ENCODE results near the gene SKAP1.

- TF ChIP-seq CTCF (conservative IDR thresholded peaks at IDR 0.05) (no peak), ZFX (IDR thresholded peaks at IDR 0.05) (no peak)
Observed at GRCh38 chr17:48244121-48244711, 185.8 kb downstream of the SKAP1 start.

Data from C4-2B (cell line).